Endodermal cell (in vitro differentiated cells): Measurements from ENCODE around the gene NXPH2. TPM values are rescaled to one million over a fixed set of nuclear protein-coding genes. Genes with fewer than 3 reads are reported as not detected.

Experiments used
- DNase-seq: peaks from one replicate; pipeline ENCODE4 v3.0.0-alpha.2; 2017
- H3K27ac ChIP-seq: 2 replicates; pipeline ENCODE4 v1.5.1; 2013; ENCODE audit warnings: mild to moderate bottlenecking, low read depth, low read length, moderate library complexity
- H3K27me3 ChIP-seq: 2 replicates; pipeline ENCODE4 v1.6.1; 2013; ENCODE audit warnings: mild to moderate bottlenecking, low read length, moderate library complexity; ENCODE audit not compliant: insufficient read depth, control insufficient read depth, poor library complexity, severe bottlenecking
- H3K36me3 ChIP-seq: 2 replicates; pipeline ENCODE4 v1.7.0; 2013; ENCODE audit warnings: mild to moderate bottlenecking, low read length, moderate library complexity; ENCODE audit not compliant: control insufficient read depth, insufficient read depth
- H3K4me1 ChIP-seq: one replicate; pipeline ENCODE4 v1.7.0; 2013; ENCODE audit warnings: low read length; ENCODE audit not compliant: control insufficient read depth, insufficient read depth
- H3K4me3 ChIP-seq: 2 replicates; pipeline ENCODE4 v1.5.1; 2013; ENCODE audit warnings: mild to moderate bottlenecking, low read length, moderate library complexity
- H3K9ac ChIP-seq: 2 replicates; pipeline ENCODE4 v1.6.1; 2013; ENCODE audit warnings: mild to moderate bottlenecking, low read length, moderate library complexity; ENCODE audit not compliant: poor library complexity, severe bottlenecking; ENCODE audit errors: extremely low read depth
- H3K9me3 ChIP-seq: 2 replicates; pipeline ENCODE4 v1.6.1; 2013; ENCODE audit warnings: mild to moderate bottlenecking, low read length, moderate library complexity; ENCODE audit not compliant: control insufficient read depth
- H3K27ac Mint-ChIP-seq: 2 replicates; pipeline ENCODE4 v1.8.0; 2020; ENCODE audit warnings: mixed read lengths
- H3K27me3 Mint-ChIP-seq: 2 replicates; pipeline ENCODE4 v1.8.0; 2021; ENCODE audit warnings: mild to moderate bottlenecking, mixed read lengths; ENCODE audit not compliant: insufficient read depth
- H3K36me3 Mint-ChIP-seq: 2 replicates; pipeline ENCODE4 v1.8.0; 2020; ENCODE audit warnings: low read depth, mixed read lengths
- H3K4me1 Mint-ChIP-seq: 2 replicates; pipeline ENCODE4 v1.8.0; 2020; ENCODE audit warnings: mixed read lengths
- H3K4me3 Mint-ChIP-seq: 2 replicates; pipeline ENCODE4 v1.8.0; 2020; ENCODE audit warnings: mild to moderate bottlenecking, moderate library complexity, mixed read lengths
- H3K9me3 Mint-ChIP-seq: 2 replicates; pipeline ENCODE4 v1.8.0; 2020; ENCODE audit warnings: mild to moderate bottlenecking, mixed read lengths
- WGBS, 2 experiments: methylation state at CpG; one replicate each; pipeline versions ENCODE4 v1.1.5 to v1.1.7; 2013; ENCODE audit warnings: missing lambda C conversion rate in 2 of 2, mixed read lengths in 1 of 2; ENCODE audit not compliant: insufficient coverage in 1 of 2, insufficient read length in 1 of 2; 5-methylcytosine and 5-hydroxymethylcytosine counted together
- total RNA-seq, 2 donors: library from RNA; stranded (reverse); fragmentation: NEBNext Ultra II Directional in 1 of 2; extraction: Animal tissue kit (Norgen Biotek cat#: 25700) in 1 of 2; gene quantifications; 2 replicates in 1 of 2; 3 replicates in 1 of 2; pipeline ENCODE4 v1.2.1, GENCODE V29; 2021
- TF ChIP-seq, protein P1 (sequence below): fragments of 200-600 bp; sonication (generic); conservative IDR thresholded peaks from 2 replicates; pipeline ENCODE4 v1.5.0; 2021; ENCODE audit warnings: antibody characterized with exemption, mild to moderate bottlenecking

The NXPH2 gene
- total RNA-seq, 2 donors from 2014 or later: 3.7 to 4.8 TPM

- no peak for DNase-seq
- no peak overlapping the region for H3K4me3 ChIP-seq
- Mint-ChIP-seq H3K27me3 (peaks cover 34% of the 10 kb centered on the region), H3K36me3 (no peaks in the 10 kb centered on the region), H3K4me1 (peaks cover 19% of the 10 kb centered on the region), H3K4me3 (no peak overlapping the region), H3K27ac (no peak overlapping the region), H3K9me3 (no peaks in the 10 kb centered on the region)
- no peak overlapping the region for H3K9ac ChIP-seq
- H3K27me3 ChIP-seq: no peaks in the 10 kb centered on the region
- 74 to 82% methylated on average over 4 to 5 of the region's 5 CpGs for WGBS, 2 experiments
- H3K36me3 ChIP-seq: no peaks in the 10 kb centered on the region
- TF ChIP-seq, protein P1, sequence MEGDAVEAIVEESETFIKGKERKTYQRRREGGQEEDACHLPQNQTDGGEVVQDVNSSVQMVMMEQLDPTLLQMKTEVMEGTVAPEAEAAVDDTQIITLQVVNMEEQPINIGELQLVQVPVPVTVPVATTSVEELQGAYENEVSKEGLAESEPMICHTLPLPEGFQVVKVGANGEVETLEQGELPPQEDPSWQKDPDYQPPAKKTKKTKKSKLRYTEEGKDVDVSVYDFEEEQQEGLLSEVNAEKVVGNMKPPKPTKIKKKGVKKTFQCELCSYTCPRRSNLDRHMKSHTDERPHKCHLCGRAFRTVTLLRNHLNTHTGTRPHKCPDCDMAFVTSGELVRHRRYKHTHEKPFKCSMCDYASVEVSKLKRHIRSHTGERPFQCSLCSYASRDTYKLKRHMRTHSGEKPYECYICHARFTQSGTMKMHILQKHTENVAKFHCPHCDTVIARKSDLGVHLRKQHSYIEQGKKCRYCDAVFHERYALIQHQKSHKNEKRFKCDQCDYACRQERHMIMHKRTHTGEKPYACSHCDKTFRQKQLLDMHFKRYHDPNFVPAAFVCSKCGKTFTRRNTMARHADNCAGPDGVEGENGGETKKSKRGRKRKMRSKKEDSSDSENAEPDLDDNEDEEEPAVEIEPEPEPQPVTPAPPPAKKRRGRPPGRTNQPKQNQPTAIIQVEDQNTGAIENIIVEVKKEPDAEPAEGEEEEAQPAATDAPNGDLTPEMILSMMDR: no peak
- H3K4me1 ChIP-seq: peaks cover 5% of the 10 kb centered on the region
- H3K27ac ChIP-seq: no peak overlapping the region
- H3K9me3 ChIP-seq: no peaks in the 10 kb centered on the region
Measured at GRCh38 chr2:138670734-138671133, 109.5 kb downstream of the NXPH2 start.

DNA sequence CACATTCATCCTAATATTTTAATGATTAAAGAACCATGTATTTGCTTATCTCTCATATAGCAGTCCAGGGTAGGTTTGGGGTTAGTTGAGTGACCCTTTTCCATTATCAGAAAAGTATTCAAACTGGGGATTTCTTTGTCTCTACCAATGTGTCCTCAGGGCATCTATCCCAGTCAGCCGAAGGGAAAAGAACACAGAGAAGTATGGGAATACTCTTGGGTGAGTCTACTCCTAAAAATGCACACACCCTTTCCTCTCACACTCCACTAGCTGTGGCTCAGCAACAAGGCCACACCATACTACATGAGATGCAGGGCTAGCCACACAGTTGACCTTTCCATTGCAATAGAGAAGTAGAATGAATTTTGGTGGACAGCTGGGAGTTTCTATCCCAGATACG lies 114.3 kb downstream of the NXPH2 start:
- no peak overlapping the region for H3K9ac ChIP-seq
- TF ChIP-seq, protein P1: no peak
- H3K27me3 ChIP-seq: no peaks in the 10 kb centered on the region
- H3K4me3 ChIP-seq: no peak overlapping the region
- H3K36me3 ChIP-seq: no peaks in the 10 kb centered on the region
- Mint-ChIP-seq H3K27ac (no peak overlapping the region), H3K4me3 (no peak overlapping the region), H3K27me3 (peaks cover 19% of the 10 kb centered on the region), H3K4me1 (peaks cover 20% of the 10 kb centered on the region), H3K36me3 (no peaks in the 10 kb centered on the region), H3K9me3 (no peaks in the 10 kb centered on the region)
- DNase-seq: no peak
- H3K4me1 ChIP-seq: peaks cover 8% of the 10 kb centered on the region
- no peak overlapping the region for H3K27ac ChIP-seq
- 99% methylated on average over 2 of the region's 2 CpGs; no CpG with 5 or more reads in 1 of the 2 experiments for WGBS, 2 experiments
- no peaks in the 10 kb centered on the region for H3K9me3 ChIP-seq

GRCh38 chr2:138658187-138658894 lies 121.8 kb downstream of the NXPH2 start:
- Histone ChIP-seq H3K27me3 (no peaks in the 10 kb centered on the region), H3K4me1 (peaks cover 4% of the 10 kb centered on the region), H3K27ac (no peak overlapping the region), H3K4me3 (no peak overlapping the region), H3K9me3 (no peaks in the 10 kb centered on the region), H3K36me3 (no peaks in the 10 kb centered on the region), H3K9ac (no peak overlapping the region)
- 83% methylated on average over 3 of the region's 3 CpGs; no CpG with 5 or more reads in 1 of the 2 experiments for WGBS, 2 experiments
- no peaks in the 10 kb centered on the region for H3K9me3 Mint-ChIP-seq
- H3K27me3 Mint-ChIP-seq: no peaks in the 10 kb centered on the region
- TF ChIP-seq, protein P1: peak; percentile 54
- no peak overlapping the region for H3K27ac Mint-ChIP-seq
- H3K4me3 Mint-ChIP-seq: no peak overlapping the region
- peak; percentile 52 for DNase-seq
- H3K4me1 Mint-ChIP-seq: peaks cover 7% of the 10 kb centered on the region
- no peaks in the 10 kb centered on the region for H3K36me3 Mint-ChIP-seq
